CD4-positive, alpha-beta T cell treated with Interleukin-6 at 100 ng/mL for 8 hours (primary cell): Measurements from ENCODE around the gene CWF19L2.
"Not testable (repeated sequence)": the region's sequence is repeated elsewhere in the genome, so short reads cannot be mapped to it uniquely, and the experiment has no call there.

ENCODE experiments used
- DNase-seq: peaks from one replicate; pipeline ENCODE4 v3.0.0-alpha.2; 2020; ENCODE audit warnings: mixed read lengths, low spot score

CWF19L2 gene

GRCh38 chr11:107438148-107438547, 19.5 kb downstream of the CWF19L2 start:
- DNase-seq, result no peak

- no peak for DNase-seq
Observed at GRCh38 chr11:107430525-107430924, 27.1 kb downstream of the CWF19L2 start.

- no peak for DNase-seq
Observed at GRCh38 chr11:107427569-107428180, 29.9 kb downstream of the CWF19L2 start.

GRCh38 chr11:107413352-107413751, 44.3 kb downstream of the CWF19L2 start:
- no peak for DNase-seq

GRCh38 chr11:107408762-107409211, 48.8 kb downstream of the CWF19L2 start:
- DNase-seq, result no peak

- DNase-seq, result no peak
Observed at GRCh38 chr11:107405260-107405659, 52.4 kb downstream of the CWF19L2 start.

GRCh38 chr11:107401131-107401530, 56.5 kb downstream of the CWF19L2 start:
- not testable (repeated sequence) for DNase-seq

GRCh38 chr11:107397357-107397756, 60.3 kb downstream of the CWF19L2 start:
- DNase-seq, result no peak

GRCh38 chr11:107392611-107393010, 65.0 kb downstream of the CWF19L2 start:
- no peak for DNase-seq

- DNase-seq, result not testable (repeated sequence)
Observed at GRCh38 chr11:107390701-107391100, 66.9 kb downstream of the CWF19L2 start.

- DNase-seq, result no peak
Observed at GRCh38 chr11:107387666-107388065, 70.0 kb downstream of the CWF19L2 start.

- DNase-seq, result no peak
Observed at GRCh38 chr11:107385361-107385981, 72.2 kb downstream of the CWF19L2 start.

GRCh38 chr11:107384144-107384852, 73.3 kb downstream of the CWF19L2 start:
- no peak for DNase-seq

GRCh38 chr11:107372439-107372838, 85.2 kb downstream of the CWF19L2 start:
- DNase-seq, result no peak

- DNase-seq, result no peak
Observed at GRCh38 chr11:107370390-107370789, 87.2 kb downstream of the CWF19L2 start.

- no peak for DNase-seq
Observed at GRCh38 chr11:107359701-107360100, 97.9 kb downstream of the CWF19L2 start.

GRCh38 chr11:107357877-107358276, 99.7 kb downstream of the CWF19L2 start:
- DNase-seq, result no peak

GRCh38 chr11:107354780-107355179, 102.8 kb downstream of the CWF19L2 start:
- no peak for DNase-seq

- DNase-seq, result no peak
Observed at GRCh38 chr11:107337917-107338316, 119.7 kb downstream of the CWF19L2 start.

GRCh38 chr11:107331728-107332127, 125.9 kb downstream of the CWF19L2 start:
- DNase-seq, result no peak

GRCh38 chr11:107329164-107329563, 128.5 kb downstream of the CWF19L2 start:
- DNase-seq, result no peak

GRCh38 chr11:107316426-107316825, 141.2 kb downstream of the CWF19L2 start:
- no peak for DNase-seq

GRCh38 chr11:107307991-107308390, 149.6 kb downstream of the CWF19L2 start:
- no peak for DNase-seq
